Muscle layer of duodenum (tissue), 2 donors: Measurements from ENCODE around the gene SLC25A13.

Source experiments
- H3K27ac ChIP-seq: one replicate; pipeline ENCODE4 v1.7.0; 2013; ENCODE audit warnings: mild to moderate bottlenecking, low read length
- H3K27me3 ChIP-seq: one replicate; pipeline ENCODE4 v1.7.0; 2013; ENCODE audit warnings: low read depth, mild to moderate bottlenecking, control low read depth, low read length
- H3K36me3 ChIP-seq, 2 donors: one replicate each; pipeline ENCODE4 v1.7.0; 2013; ENCODE audit warnings: low read length in 2 of 2, control low read depth in 1 of 2, mild to moderate bottlenecking in 1 of 2; ENCODE audit not compliant: insufficient read depth in 2 of 2, control insufficient read depth in 1 of 2
- H3K4me1 ChIP-seq, 2 donors: one replicate each; pipeline ENCODE4 v1.7.0; 2013; ENCODE audit warnings: low read length in 2 of 2, mild to moderate bottlenecking in 2 of 2, control low read depth in 1 of 2, moderate library complexity in 1 of 2; ENCODE audit not compliant: insufficient read depth in 2 of 2, control insufficient read depth in 1 of 2
- H3K4me3 ChIP-seq, 2 donors: one replicate each; pipeline ENCODE4 v1.7.0; 2013; ENCODE audit warnings: low read length in 2 of 2, low read depth in 1 of 2, mild to moderate bottlenecking in 1 of 2
- H3K9me3 ChIP-seq, 2 donors: one replicate each; pipeline ENCODE4 v1.7.0; 2013; ENCODE audit warnings: low read length in 2 of 2, control low read depth in 1 of 2, mild to moderate bottlenecking in 1 of 2; ENCODE audit not compliant: control insufficient read depth in 1 of 2
- donor health status: healthy.

Gene SLC25A13

GRCh38 chr7:96085953-96086352 is 235.9 kb downstream of the SLC25A13 start:
- Histone ChIP-seq H3K36me3 (no peaks in the 10 kb centered on the region), H3K4me3 (no peak overlapping the region), H3K27me3 (no peaks in the 10 kb centered on the region), H3K27ac (no peak overlapping the region), H3K4me1 (no peaks in the 10 kb centered on the region), H3K9me3 (no peaks in the 10 kb centered on the region)

DNA sequence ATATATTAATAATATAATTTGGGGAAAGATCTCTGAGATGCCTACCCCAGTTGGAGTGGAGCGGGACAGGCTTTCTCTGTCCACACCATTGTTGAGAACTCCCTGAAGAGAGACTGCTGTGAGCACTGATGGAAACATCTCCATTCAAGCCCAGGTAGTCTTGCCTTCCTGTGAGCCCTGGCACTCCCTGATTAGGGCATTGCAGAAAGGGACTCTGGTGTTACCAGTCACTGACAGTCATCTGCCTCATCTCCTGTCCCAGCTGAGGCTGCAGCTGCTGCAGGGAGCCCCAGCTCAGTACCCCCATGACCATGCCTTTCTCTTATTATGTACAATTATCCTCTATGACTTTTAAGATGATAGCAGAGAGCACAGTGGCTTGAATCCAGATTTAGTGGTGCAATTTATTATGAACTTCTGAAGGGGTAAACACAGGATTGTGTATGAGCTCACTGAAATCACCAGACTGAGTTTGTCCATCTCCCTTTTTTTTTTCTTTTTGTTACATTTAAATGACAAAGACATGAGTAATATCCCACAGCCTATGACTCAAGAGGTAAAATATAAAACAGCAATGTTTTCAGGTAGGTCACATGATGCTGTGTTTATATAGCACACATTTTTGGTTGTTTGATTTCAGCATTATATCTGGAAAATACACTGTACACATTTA is 236.9 kb downstream of the SLC25A13 start:
- Histone ChIP-seq H3K27me3 (no peaks in the 10 kb centered on the region), H3K4me1 (no peaks in the 10 kb centered on the region), H3K9me3 (no peaks in the 10 kb centered on the region), H3K4me3 (no peak overlapping the region), H3K36me3 (no peaks in the 10 kb centered on the region), H3K27ac (no peak overlapping the region)

DNA sequence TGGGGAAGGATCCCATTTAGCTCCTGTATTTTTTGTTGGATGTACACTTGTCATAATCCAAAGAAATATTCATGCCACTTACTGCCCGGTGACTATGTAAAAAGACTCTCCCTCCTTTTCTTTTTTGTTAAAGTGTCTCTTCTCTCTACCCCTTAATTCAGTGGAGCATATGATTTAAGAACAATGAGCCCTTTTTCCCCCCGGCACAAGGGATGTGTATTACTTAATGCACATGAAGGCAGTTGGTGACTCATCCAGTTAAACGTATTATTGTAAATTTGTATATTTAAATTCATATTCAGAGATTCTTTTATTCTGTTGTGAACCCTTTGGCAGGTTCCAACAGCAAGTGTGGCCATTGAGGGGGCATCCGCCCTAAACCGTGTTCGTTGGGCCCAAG is 241.9 kb downstream of the SLC25A13 start:
- no peak overlapping the region for H3K27ac ChIP-seq
- no peaks in the 10 kb centered on the region for H3K27me3 ChIP-seq
- H3K9me3 ChIP-seq = no peaks in the 10 kb centered on the region
- H3K4me3 ChIP-seq = no peak overlapping the region
- no peaks in the 10 kb centered on the region for H3K36me3 ChIP-seq
- peaks cover 0 to 5% of the 10 kb centered on the region in 2 donors for H3K4me1 ChIP-seq

DNA sequence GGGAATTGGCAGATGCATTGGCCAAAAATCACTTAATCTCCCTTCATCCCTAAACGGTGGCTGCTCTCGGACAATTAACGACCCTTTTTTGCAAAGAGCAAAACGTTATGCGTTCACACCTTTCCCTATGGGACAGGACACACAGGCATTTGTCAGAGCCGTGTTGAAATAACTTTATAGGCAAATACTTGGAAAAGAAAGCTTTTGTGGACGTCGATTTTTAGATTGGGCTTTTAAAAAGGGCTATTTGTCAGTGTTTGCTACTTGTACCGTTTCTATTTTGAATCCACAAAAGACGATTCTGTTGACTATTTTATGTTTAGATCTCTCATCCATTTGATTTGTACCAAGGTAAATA is 245.6 kb downstream of the SLC25A13 start:
- Histone ChIP-seq H3K4me3 (peak overlapping the region; percentile 75 to 76), H3K27me3 (no peaks in the 10 kb centered on the region), H3K36me3 (no peaks in the 10 kb centered on the region), H3K27ac (no peak overlapping the region), H3K9me3 (no peaks in the 10 kb centered on the region), H3K4me1 (peaks cover 0 to 5% of the 10 kb centered on the region in 2 donors)

DNA sequence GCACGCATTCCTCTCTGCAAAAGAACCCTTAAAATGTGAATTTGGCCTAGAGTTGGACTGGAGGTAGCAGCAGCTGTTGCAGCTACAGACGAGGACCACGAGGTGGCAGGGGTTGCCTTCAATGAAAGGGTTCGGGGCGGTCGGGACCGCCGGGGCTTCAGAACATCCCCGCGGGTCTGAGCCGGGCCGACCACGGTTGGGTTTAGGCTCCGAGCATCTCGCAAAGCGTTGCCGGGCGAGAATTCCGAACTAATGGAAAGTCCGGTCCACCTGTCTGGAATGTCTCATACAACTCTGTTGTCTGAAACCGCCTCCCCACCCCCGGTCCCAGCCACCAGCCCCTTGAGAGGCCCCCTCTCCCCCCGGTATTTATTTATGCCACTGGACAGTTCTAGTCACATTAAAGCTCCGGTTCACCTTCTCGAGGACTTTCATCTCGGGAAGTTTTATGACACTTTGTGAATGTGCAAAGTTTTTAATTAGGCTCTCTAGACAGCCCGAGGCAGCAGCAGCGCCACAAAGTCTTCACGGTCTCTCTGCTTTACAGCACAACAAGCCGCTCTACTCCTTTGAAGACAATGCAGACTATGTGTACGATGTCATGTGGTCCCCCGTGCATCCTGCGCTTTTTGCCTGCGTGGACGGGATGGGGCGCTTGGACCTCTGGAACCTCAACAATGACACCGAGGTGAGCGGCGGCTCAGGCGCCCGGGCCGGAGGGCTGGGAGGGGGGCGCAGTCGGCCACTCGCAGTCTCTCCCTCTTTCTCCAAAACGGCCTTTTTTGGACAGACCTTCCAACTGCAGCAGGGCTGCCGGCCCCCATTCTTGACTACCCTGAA is 246.2 kb downstream of the SLC25A13 start:
- H3K27ac ChIP-seq = no peak overlapping the region
- H3K27me3 ChIP-seq = no peaks in the 10 kb centered on the region
- peaks cover 0 to 5% of the 10 kb centered on the region in 2 donors for H3K4me1 ChIP-seq
- H3K4me3 ChIP-seq = peak overlapping the region; percentile 75 to 76
- no peaks in the 10 kb centered on the region for H3K9me3 ChIP-seq
- no peaks in the 10 kb centered on the region for H3K36me3 ChIP-seq

- Histone ChIP-seq H3K4me1 (peaks cover 0 to 5% of the 10 kb centered on the region in 2 donors), H3K27ac (no peak overlapping the region), H3K4me3 (no peak overlapping the region), H3K27me3 (no peaks in the 10 kb centered on the region), H3K36me3 (no peaks in the 10 kb centered on the region), H3K9me3 (no peaks in the 10 kb centered on the region)
Observed at GRCh38 chr7:96074871-96075270, 247.0 kb downstream of the SLC25A13 start.
